GM12878 (cell line): ENCODE measurements around the gene TPCN1. TPM values are rescaled to one million over a fixed set of nuclear protein-coding genes. Genes with fewer than 3 reads are reported as not detected.

ENCODE experiments used
- ATAC-seq: fragments of 200-7000 bp; cut with Tn5 transposase; 3 replicates; pipeline ENCODE4 v1.9.1; 2020; ENCODE audit warnings: mild to moderate bottlenecking, moderate library complexity
- BruUV-seq: library from RNA; stranded (reverse); fragments of 400-500 nt; replicated peaks from 2 replicates; lab custom pipeline; 2021; lab: Mats Ljungman, UMichigan
- CTCF ChIA-PET: fragments of 300-600 bp; sonication (Branson Sonifier 250); formaldehyde crosslinking; extraction: SDS; loops from one replicate; lab custom pipeline; 2021; ENCODE audit warnings: inconsistent platforms; lab: Yijun Ruan, JAX
- POLR2A ChIA-PET: fragments of 350-600 bp; formaldehyde crosslinking; extraction: SDS; loops from one replicate; lab custom pipeline; 2021; ENCODE audit warnings: inconsistent platforms; lab: Charles Lee
- RAD21 ChIA-PET: fragments of 300-600 bp; sonication (Branson Sonifier 250); formaldehyde crosslinking; loops from one replicate; lab custom pipeline; 2023; ENCODE audit warnings: antibody characterized with exemption; ENCODE audit not compliant: unreplicated experiment; lab: Charles Lee
- SMC1A ChIA-PET: fragments of 300-600 bp; sonication (Branson Sonifier 250); formaldehyde crosslinking; loops from one replicate; lab custom pipeline; 2023; ENCODE audit not compliant: unreplicated experiment, uncharacterized antibody; lab: Charles Lee
- DNase-seq: peaks from one replicate; pipeline ENCODE4 v3.0.0-alpha.2; 2011; ENCODE audit warnings: low read depth, low spot score
- FAIRE-seq: peaks from 3 replicates; lab custom pipeline; 2011; peaks lifted over from hg19 to GRCh38; lab: Jason Lieb, UNC
- H2AFZ ChIP-seq: 2 replicates; pipeline ENCODE4 v1.6.0; 2011; ENCODE audit warnings: low read depth, low read length, control low read depth; ENCODE audit not compliant: control insufficient read depth
- H3K27ac ChIP-seq: 2 replicates; pipeline ENCODE4 v1.5.1; 2011; ENCODE audit warnings: control low read depth; ENCODE audit not compliant: control insufficient read depth, insufficient read depth
- H3K27me3 ChIP-seq, 2 experiments: replicated peaks in 1 of 2; 2 replicates each; pipeline versions ENCODE4 v1.6.0 to v1.6.1; 2011; ENCODE audit warnings: low read length in 1 of 2; ENCODE audit not compliant: control insufficient read depth in 2 of 2, insufficient read depth in 2 of 2
- H3K36me3 ChIP-seq, 2 experiments: 2 replicates each; pipeline ENCODE4 v1.5.1; 2011; ENCODE audit warnings: low read length in 1 of 2; ENCODE audit not compliant: control insufficient read depth in 2 of 2, insufficient read depth in 2 of 2
- H3K4me1 ChIP-seq: 2 replicates; pipeline ENCODE4 v1.6.1; 2011; ENCODE audit warnings: mild to moderate bottlenecking, low read length, moderate library complexity, mixed read lengths; ENCODE audit not compliant: control insufficient read depth, insufficient read depth
- H3K4me2 ChIP-seq: 2 replicates; pipeline ENCODE4 v1.6.0; 2011; ENCODE audit warnings: control low read depth; ENCODE audit not compliant: control insufficient read depth, insufficient read depth
- H3K4me3 ChIP-seq: fragments of 200-600 bp; sonication (generic); 2 replicates; pipeline ENCODE4 v1.5.1; 2016
- H3K79me2 ChIP-seq: 2 replicates; pipeline ENCODE4 v1.6.0; 2011; ENCODE audit warnings: low read length; ENCODE audit not compliant: control insufficient read depth, insufficient read depth
- H3K9ac ChIP-seq: 2 replicates; pipeline ENCODE4 v1.8.0; 2011; ENCODE audit warnings: low read length, control low read depth, mixed read lengths; ENCODE audit not compliant: control insufficient read depth, insufficient read depth
- H3K9me3 ChIP-seq: replicated peaks from 3 replicates; pipeline ENCODE4 v1.5.1; 2011; ENCODE audit warnings: mild to moderate bottlenecking, low read length; ENCODE audit not compliant: control insufficient read depth, insufficient read depth
- H4K20me1 ChIP-seq: 2 replicates; pipeline ENCODE4 v1.6.0; 2011; ENCODE audit not compliant: control insufficient read depth, insufficient read depth
- MYC ChIP-seq: IDR thresholded peaks from 2 replicates; pipeline ENCODE4 v1.6.1; 2011; ENCODE audit warnings: mild to moderate bottlenecking, low read length, moderate library complexity, inconsistent platforms; ENCODE audit not compliant: insufficient read depth, insufficient replicate concordance, insufficient read length, severe bottlenecking
- NFYB ChIP-seq: IDR thresholded peaks from 2 replicates; pipeline ENCODE4 v1.6.1; 2011; ENCODE audit warnings: low read depth, mild to moderate bottlenecking, low read length, improper control_type of control experiment, moderate library complexity; ENCODE audit not compliant: insufficient read depth
- POLR2AphosphoS2 ChIP-seq: IDR thresholded peaks from 2 replicates; pipeline ENCODE4 v1.6.1; 2011; ENCODE audit warnings: low read depth, mild to moderate bottlenecking, low read length, improper control_type of control experiment, moderate library complexity
- RCOR1 ChIP-seq: conservative IDR thresholded peaks from 2 replicates; pipeline ENCODE4 v1.6.1; 2012; ENCODE audit warnings: low read depth, low read length, improper control_type of control experiment
- SIX5 ChIP-seq: IDR thresholded peaks from 2 replicates; pipeline ENCODE4 v1.6.1; 2011; ENCODE audit warnings: mild to moderate bottlenecking, low read depth, low read length, moderate library complexity; ENCODE audit not compliant: severe bottlenecking
- SMAD1 ChIP-seq: fragments of 450-650 bp; IDR thresholded peaks from 2 replicates; pipeline ENCODE4 v1.6.1; 2018; ENCODE audit warnings: mild to moderate bottlenecking, low read depth; ENCODE audit not compliant: partially characterized antibody
- WGBS: methylation state at CpG from one replicate; pipeline ENCODE4 v1.1.6; 2016; ENCODE audit warnings: low lambda C conversion rate; ENCODE audit not compliant: insufficient replicate concordance, insufficient coverage; ENCODE audit errors: missing lambda C conversion rate; 5-methylcytosine and 5-hydroxymethylcytosine counted together
- in situ Hi-C: fragments of 300-500 bp; cut with MboI; formaldehyde crosslinking; loops from 9 replicates; pipeline ENCODE4 v1.14.3; 2018; ENCODE audit warnings: mixed read lengths
- intact Hi-C: fragments of 100-400 bp; cut with micrococcal nuclease; formaldehyde crosslinking; loops from one replicate; pipeline ENCODE4 v1.14.2; 2022; ENCODE audit not compliant: unreplicated experiment
- polyA plus RNA-seq, 11 experiments: library from polyadenylated mRNA; depleted of rRNA in 4 of 11; unstranded in 6 of 11; stranded (reverse) in 5 of 11; fragments of >200 nt; fragmentation: Nextera tagmentation in 4 of 11; fragmentation: Illumina TruSeq in 1 of 11; extraction: Ambion mirVana in 4 of 11; extraction: Trizol in 1 of 11; gene quantifications; 1 replicate in 1 of 11; 2 replicates in 10 of 11; pipeline versions ENCODE4 v1.2.1 to v1.2.3, GENCODE V29; 2011 to 2016; ENCODE audit warnings: inconsistent platforms in 2 of 11, missing spikeins in 2 of 11, low read depth in 1 of 11
- total RNA-seq, 4 experiments: library from RNA; depleted of rRNA in 3 of 4; stranded (reverse); fragments of >200 nt in 3 of 4; fragmentation: Illumina TruSeq in 1 of 4; extraction: Trizol in 1 of 4; gene quantifications; 2 replicates each; pipeline versions ENCODE4 v1.2.1 to v1.2.3, GENCODE V29; 2013 to 2021
- TF ChIP-seq, protein P1 (sequence below): IDR thresholded peaks from 2 replicates; pipeline ENCODE4 v1.6.1; 2011; ENCODE audit warnings: borderline replicate concordance, low read depth, mild to moderate bottlenecking, moderate library complexity, low read length; ENCODE audit not compliant: insufficient read depth, poor library complexity, severe bottlenecking
- TF ChIP-seq, protein P2 (sequence below): fragments of 450-650 bp; IDR thresholded peaks from 2 replicates; pipeline ENCODE4 v1.6.1; 2014; ENCODE audit warnings: mild to moderate bottlenecking
- TF ChIP-seq, protein P3 (sequence below): fragments of 450-650 bp; formaldehyde crosslinking; IDR thresholded peaks from 2 replicates; pipeline ENCODE4 v1.5.0; 2022; ENCODE audit warnings: mild to moderate bottlenecking, missing genetic modification characterization

Gene TPCN1
- total and polyA plus RNA-seq, 10 of the 15 experiments (the other 5 are each of a cell fraction or from before 2014, with no cell fraction given): 0.79 to 30.9 (median 19.4) TPM

DNA sequence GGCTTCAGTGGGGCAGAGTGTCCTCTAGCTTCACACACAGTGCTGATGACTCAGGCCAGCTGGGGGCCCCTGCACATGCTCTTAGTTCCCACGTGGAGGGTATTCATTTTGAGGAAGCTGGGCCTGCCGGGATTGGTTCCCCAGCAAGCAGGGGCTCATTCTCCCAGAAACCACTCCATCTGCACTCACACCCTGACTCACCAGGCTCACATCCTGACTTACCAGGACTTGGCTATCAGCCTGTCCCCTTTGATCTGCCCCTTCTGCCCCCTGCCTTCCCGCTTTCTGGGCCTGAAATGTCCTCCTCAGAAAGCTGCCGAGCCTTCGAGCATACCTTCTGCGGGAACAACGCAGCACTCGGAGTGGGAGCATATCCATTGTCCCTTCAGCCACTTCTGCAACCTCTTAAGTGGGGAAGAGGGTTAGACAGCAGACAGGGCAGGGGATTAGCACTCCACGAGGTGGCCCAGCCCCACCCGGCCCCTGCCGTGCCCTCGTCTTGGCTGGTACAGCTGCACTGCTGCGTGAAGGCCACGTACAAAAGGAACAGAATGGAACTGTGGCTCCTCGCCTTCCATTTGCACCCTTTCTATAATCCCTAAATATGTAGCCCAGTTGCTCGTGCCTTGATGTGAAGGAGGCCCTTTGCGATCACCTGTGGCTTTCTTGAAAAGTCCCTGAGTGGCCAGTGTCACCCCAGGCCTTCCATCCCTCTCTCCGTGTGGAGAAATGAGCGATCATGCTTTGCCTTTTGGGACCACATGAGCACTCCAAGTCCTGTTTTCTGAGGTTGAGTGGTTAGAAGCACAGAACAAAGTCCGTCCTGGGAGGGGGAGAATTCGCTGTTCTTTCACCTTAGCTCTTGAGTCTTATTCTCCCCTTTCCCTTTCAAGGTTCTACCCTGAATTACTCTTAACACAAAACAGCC is 26.1 kb downstream of the TPCN1 start:
- Histone ChIP-seq H3K27me3 (no peaks in the 10 kb centered on the region), H3K4me2 (no peak overlapping the region), H3K4me3 (no peak overlapping the region), H3K27ac (no peak overlapping the region), H3K9me3 (no peaks in the 10 kb centered on the region; the same call in 2 of the 3 replicates), H3K9ac (no peak overlapping the region), H3K36me3 (peaks cover 5 to 12% of the 10 kb centered on the region in 2 experiments; a peak in 3 of 4 replicates), H3K4me1 (no peaks in the 10 kb centered on the region), H2AFZ (no peak overlapping the region), H4K20me1 (no peaks in the 10 kb centered on the region), H3K79me2 (no peaks in the 10 kb centered on the region)
- ATAC-seq (no peak), FAIRE-seq (no peak), DNase-seq (no peak)
- POLR2A ChIA-PET: no interaction called here
- WGBS: 97% methylated on average over 21 of the region's 21 CpGs
- in situ Hi-C loops (no loop called here), intact Hi-C loops (no loop called here)
- SMC1A ChIA-PET: no interaction called here
- no TSS peak for BruUV-seq
- CTCF ChIA-PET: no interaction called here
- TF ChIP-seq SMAD1: no peak
- TF ChIP-seq, protein P1, sequence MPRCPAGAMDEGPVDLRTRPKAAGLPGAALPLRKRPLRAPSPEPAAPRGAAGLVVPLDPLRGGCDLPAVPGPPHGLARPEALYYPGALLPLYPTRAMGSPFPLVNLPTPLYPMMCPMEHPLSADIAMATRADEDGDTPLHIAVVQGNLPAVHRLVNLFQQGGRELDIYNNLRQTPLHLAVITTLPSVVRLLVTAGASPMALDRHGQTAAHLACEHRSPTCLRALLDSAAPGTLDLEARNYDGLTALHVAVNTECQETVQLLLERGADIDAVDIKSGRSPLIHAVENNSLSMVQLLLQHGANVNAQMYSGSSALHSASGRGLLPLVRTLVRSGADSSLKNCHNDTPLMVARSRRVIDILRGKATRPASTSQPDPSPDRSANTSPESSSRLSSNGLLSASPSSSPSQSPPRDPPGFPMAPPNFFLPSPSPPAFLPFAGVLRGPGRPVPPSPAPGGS: no peak
- TF ChIP-seq, protein P2, sequence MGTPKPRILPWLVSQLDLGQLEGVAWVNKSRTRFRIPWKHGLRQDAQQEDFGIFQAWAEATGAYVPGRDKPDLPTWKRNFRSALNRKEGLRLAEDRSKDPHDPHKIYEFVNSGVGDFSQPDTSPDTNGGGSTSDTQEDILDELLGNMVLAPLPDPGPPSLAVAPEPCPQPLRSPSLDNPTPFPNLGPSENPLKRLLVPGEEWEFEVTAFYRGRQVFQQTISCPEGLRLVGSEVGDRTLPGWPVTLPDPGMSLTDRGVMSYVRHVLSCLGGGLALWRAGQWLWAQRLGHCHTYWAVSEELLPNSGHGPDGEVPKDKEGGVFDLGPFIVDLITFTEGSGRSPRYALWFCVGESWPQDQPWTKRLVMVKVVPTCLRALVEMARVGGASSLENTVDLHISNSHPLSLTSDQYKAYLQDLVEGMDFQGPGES: no peak
- no peak for TF ChIP-seq POLR2AphosphoS2
- TF ChIP-seq, protein P3, sequence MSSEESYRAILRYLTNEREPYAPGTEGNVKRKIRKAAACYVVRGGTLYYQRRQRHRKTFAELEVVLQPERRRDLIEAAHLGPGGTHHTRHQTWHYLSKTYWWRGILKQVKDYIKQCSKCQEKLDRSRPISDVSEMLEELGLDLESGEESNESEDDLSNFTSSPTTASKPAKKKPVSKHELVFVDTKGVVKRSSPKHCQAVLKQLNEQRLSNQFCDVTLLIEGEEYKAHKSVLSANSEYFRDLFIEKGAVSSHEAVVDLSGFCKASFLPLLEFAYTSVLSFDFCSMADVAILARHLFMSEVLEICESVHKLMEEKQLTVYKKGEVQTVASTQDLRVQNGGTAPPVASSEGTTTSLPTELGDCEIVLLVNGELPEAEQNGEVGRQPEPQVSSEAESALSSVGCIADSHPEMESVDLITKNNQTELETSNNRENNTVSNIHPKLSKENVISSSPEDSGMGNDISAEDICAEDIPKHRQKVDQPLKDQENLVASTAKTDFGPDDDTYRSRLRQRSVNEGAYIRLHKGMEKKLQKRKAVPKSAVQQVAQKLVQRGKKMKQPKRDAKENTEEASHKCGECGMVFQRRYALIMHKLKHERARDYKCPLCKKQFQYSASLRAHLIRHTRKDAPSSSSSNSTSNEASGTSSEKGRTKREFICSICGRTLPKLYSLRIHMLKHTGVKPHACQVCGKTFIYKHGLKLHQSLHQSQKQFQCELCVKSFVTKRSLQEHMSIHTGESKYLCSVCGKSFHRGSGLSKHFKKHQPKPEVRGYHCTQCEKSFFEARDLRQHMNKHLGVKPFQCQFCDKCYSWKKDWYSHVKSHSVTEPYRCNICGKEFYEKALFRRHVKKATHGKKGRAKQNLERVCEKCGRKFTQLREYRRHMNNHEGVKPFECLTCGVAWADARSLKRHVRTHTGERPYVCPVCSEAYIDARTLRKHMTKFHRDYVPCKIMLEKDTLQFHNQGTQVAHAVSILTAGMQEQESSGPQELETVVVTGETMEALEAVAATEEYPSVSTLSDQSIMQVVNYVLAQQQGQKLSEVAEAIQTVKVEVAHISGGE (CRISPR knock-in tag): no peak
- TF ChIP-seq MYC: no peak
- no peak for TF ChIP-seq RCOR1
- TF ChIP-seq NFYB: no peak
- TF ChIP-seq SIX5: no peak
- RAD21 ChIA-PET: no interaction called here
